AG04449 (cell line): Measurements from ENCODE around the gene FAM120A.

Experiments used
- CTCF ChIA-PET: fragments of 350-600 bp; formaldehyde crosslinking; extraction: SDS; loops from one replicate; lab custom pipeline; 2021; ENCODE audit warnings: antibody characterized with exemption; lab: Yijun Ruan, JAX
- POLR2A ChIA-PET: fragments of 400-600, 350-600 bp; formaldehyde crosslinking; extraction: SDS; loops from one replicate; lab custom pipeline; 2020; ENCODE audit warnings: antibody characterized with exemption, inconsistent platforms; lab: Yijun Ruan, JAX
- DNase-seq: peaks from one replicate; pipeline ENCODE4 v3.0.0-alpha.2; 2010; ENCODE audit warnings: low read depth, low spot score
- H3K4me3 ChIP-seq: 2 replicates; pipeline ENCODE4 v1.5.1; 2011; ENCODE audit warnings: low read depth, mild to moderate bottlenecking, control low read depth, low read length
- CTCF ChIP-seq: IDR thresholded peaks from one replicate; pipeline ENCODE4 v1.5.1; 2011; ENCODE audit warnings: mild to moderate bottlenecking, moderate library complexity, low read length, control low read depth, inconsistent platforms; ENCODE audit not compliant: insufficient read depth; ENCODE audit errors: missing control alignments

Gene FAM120A

GRCh38 chr9:93599571-93600403 lies 148.3 kb downstream of the FAM120A start:
- no peak for DNase-seq
- H3K4me3 ChIP-seq: no peak overlapping the region
- no peak for TF ChIP-seq CTCF
- CTCF ChIA-PET: no interaction called here
- POLR2A ChIA-PET: no interaction called here

GRCh38 chr9:93600504-93600903 lies 149.0 kb downstream of the FAM120A start:
- H3K4me3 ChIP-seq: no peak overlapping the region
- ChIA-PET CTCF (no interaction called here), POLR2A (no interaction called here)
- no peak for DNase-seq
- TF ChIP-seq CTCF: no peak

GRCh38 chr9:93601063-93601462 lies 149.6 kb downstream of the FAM120A start:
- POLR2A ChIA-PET: no interaction called here

GRCh38 chr9:93601666-93602065 lies 150.2 kb downstream of the FAM120A start:
- ChIA-PET CTCF (interaction anchor here (0.6 kb wide), 1 partner anchor 36 kb away, joined by 3 read pairs; no protein-coding TSS in a partner anchor), POLR2A (no interaction called here)
- no peak for DNase-seq
- TF ChIP-seq CTCF: no peak
- H3K4me3 ChIP-seq: no peak overlapping the region

More at GRCh38 chr9:93601063-93601462, 149.6 kb downstream of the FAM120A start:
- H3K4me3 ChIP-seq: no peak overlapping the region
- no peak for DNase-seq
- no peak for TF ChIP-seq CTCF
- CTCF ChIA-PET: no interaction called here

GRCh38 chr9:93603011-93603410 lies 151.5 kb downstream of the FAM120A start:
- no peak for TF ChIP-seq CTCF
- ChIA-PET POLR2A (no interaction called here), CTCF (no interaction called here)
- DNase-seq: no peak
- no peak overlapping the region for H3K4me3 ChIP-seq

GRCh38 chr9:93603906-93604326 lies 152.4 kb downstream of the FAM120A start:
- H3K4me3 ChIP-seq: no peak overlapping the region
- DNase-seq: no peak
- ChIA-PET CTCF (no interaction called here), POLR2A (no interaction called here)
- no peak for TF ChIP-seq CTCF
